ENCODE results near the gene ASTL.
"Not testable (repeated sequence)": the region's sequence is repeated elsewhere in the genome, so short reads cannot be mapped to it uniquely, and the experiment has no call there.

ASTL gene

DNA sequence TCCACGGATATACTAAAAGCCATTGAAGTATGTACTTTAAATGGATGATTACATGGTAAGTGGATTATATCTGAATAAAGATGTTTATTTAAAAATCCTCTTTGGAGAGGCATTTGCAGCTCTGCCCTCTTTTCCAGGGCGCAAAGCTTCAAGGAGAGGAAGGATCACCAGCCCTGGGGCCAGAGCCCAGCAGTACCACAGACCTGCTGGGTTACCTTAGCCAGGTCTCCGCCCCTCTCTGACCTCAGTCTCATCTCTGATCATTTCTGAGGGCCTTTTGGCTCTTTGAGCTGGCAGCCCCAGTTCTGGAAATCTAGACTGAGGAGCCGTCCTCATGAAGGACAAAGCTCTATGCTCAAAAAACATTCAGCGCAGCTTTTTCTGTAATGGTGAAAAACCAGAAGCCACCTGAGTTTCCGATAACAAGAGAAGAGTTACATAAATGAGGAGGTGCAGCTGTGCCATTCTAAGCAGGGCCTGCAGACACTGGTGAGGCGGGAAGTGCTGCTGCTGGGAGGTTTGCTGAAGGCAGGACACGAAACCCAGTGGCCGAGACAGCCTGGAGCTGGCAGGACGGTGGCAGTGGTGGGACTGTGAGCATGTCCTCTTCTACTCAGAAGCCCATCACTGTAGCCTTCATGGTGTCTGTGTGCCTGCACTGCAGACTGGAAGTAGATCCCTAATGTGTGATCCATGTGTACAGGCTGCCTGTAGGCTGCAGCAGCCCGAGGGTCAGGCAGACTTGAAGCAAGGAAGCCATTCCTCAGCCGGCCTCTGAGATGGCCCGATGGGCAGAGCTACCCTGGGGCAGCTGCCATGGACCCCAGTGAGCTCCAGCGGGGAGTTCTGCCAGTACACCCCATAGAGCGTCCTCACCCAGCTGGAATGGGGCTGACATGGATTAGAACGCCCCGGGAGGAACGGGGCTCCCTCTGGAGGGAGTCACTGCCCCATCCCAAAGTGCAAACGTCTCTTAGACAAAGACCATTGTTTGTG, 49.7 kb downstream of the ASTL start:
- CTCF ChIA-PET = interaction anchor here (0.6 to 1.0 kb wide), 2 partner anchors 29 to 273 kb away, joined by 3 read pairs; no protein-coding TSS in a partner anchor
- POLR2A ChIA-PET (ENCODE audit: low non-redundant PET) = no interaction called here
- TF ChIP-seq, protein P1, sequence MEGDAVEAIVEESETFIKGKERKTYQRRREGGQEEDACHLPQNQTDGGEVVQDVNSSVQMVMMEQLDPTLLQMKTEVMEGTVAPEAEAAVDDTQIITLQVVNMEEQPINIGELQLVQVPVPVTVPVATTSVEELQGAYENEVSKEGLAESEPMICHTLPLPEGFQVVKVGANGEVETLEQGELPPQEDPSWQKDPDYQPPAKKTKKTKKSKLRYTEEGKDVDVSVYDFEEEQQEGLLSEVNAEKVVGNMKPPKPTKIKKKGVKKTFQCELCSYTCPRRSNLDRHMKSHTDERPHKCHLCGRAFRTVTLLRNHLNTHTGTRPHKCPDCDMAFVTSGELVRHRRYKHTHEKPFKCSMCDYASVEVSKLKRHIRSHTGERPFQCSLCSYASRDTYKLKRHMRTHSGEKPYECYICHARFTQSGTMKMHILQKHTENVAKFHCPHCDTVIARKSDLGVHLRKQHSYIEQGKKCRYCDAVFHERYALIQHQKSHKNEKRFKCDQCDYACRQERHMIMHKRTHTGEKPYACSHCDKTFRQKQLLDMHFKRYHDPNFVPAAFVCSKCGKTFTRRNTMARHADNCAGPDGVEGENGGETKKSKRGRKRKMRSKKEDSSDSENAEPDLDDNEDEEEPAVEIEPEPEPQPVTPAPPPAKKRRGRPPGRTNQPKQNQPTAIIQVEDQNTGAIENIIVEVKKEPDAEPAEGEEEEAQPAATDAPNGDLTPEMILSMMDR (conservative IDR thresholded peaks at IDR 0.05; ENCODE audit: low read depth) = no peak

DNA sequence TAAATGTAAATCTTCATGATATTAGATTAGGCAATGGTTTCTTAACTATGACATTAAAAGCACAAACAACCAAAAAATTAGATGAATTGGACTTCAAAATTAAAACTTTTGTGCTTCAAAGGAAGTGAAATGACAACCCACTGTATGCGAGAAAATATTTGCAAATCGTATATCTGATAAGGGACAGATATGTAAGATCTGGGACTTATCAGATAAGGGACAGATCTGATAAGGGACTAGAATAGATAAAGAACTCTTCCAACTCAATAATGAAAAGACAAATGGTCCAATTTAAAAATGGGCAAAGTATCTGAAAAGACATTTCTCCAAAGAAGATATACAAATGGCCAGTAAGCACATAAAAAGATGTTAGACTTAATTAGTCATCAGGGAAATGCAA, 51.2 kb downstream of the ASTL start:
- CTCF ChIA-PET = interaction anchor here (0.6 kb wide), 1 partner anchor 15 kb away, joined by 3 read pairs; no protein-coding TSS in a partner anchor
- H3K27ac ChIP-seq = no peak overlapping the region
- TF ChIP-seq, protein P1 (conservative IDR thresholded peaks at IDR 0.05; ENCODE audit: low read depth) = no peak
- DNase-seq (ENCODE audit: low spot score) = no peak
- POLR2A ChIA-PET (ENCODE audit: low non-redundant PET) = no interaction called here

More for the DNA sequence above, 49.7 kb downstream of the ASTL start:
- no peak for DNase-seq (ENCODE audit: low spot score)
- H3K27ac ChIP-seq = no peak overlapping the region

DNA sequence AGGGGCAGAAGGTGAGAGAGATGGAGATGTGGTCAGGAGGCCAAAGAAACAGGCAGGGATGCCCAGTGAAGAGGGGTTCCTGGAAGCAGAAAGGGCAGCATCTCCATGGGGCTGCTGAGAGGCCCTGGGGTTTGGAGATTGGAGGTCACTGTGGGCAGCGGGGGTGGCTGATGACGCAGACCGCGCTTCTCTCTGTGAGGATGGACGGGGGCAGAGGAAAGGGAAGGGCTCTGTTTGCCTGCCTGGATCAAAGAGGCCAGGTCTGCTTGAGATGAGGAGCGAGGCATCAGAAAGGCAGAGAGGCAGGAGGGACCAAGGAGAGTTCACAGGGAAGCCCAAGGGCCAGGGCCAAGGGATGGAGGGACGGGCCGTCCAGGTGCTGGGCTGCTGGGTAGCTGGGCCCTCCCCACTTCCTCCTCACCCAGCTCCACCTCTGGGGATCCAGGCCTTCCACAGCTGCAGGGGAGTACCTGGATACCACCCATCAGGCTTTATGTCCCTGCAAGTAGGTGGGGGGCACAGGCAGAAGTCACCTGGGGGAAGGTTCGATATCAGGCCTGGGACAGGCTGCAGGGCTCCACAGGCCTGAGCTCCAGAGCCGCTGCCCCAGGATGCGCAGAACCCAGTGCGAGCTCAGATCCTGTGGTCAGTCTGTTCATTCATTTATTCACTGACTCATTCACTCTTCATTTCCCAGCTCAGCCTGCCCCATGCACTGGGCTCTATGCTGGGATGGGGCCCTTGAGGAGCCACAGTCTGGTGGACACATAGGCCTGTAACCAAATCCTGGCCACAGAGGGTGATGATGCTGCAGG, 52.6 kb downstream of the ASTL start:
- CTCF ChIA-PET = no interaction called here
- TF ChIP-seq, protein P1 (conservative IDR thresholded peaks at IDR 0.05; ENCODE audit: low read depth) = no peak
- POLR2A ChIA-PET (ENCODE audit: low non-redundant PET) = no interaction called here
- H3K27ac ChIP-seq = no peak overlapping the region
- no peak for DNase-seq (ENCODE audit: low spot score)

DNA sequence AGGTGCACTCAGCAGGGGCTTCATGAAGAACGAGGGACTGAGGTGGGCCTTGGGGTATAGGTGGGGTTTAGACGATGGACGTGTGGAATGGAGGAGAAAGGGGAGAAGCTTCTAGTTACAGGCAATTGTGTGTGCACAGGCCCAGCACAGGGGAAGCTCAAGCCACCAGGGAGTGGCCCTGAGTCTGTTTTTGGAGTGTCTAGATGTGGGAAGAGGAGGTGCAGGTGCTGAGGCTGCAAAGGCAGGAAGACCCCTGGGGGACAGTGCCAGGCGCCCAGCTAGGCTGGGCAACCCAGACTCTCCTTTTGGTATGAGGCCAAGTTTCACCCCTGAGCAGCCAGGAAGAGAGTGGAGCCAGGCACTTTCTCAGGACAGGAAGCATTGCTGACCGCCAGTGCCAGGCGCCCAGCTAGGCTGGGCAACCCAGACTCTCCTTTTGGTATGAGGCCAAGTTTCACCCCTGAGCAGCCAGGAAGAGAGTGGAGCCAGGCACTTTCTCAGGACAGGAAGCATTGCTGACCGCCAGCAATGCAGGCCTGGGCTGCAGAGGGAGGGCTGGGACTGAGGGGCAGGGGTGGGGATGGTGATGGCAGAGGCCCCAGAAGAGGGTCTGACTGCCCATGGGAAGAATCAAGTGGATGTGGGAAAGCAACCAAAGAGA, 53.3 kb downstream of the ASTL start:
- DNase-seq (ENCODE audit: low spot score); POLR2A ChIA-PET (ENCODE audit: low non-redundant PET); H3K27ac ChIP-seq: not testable (repeated sequence)

DNA sequence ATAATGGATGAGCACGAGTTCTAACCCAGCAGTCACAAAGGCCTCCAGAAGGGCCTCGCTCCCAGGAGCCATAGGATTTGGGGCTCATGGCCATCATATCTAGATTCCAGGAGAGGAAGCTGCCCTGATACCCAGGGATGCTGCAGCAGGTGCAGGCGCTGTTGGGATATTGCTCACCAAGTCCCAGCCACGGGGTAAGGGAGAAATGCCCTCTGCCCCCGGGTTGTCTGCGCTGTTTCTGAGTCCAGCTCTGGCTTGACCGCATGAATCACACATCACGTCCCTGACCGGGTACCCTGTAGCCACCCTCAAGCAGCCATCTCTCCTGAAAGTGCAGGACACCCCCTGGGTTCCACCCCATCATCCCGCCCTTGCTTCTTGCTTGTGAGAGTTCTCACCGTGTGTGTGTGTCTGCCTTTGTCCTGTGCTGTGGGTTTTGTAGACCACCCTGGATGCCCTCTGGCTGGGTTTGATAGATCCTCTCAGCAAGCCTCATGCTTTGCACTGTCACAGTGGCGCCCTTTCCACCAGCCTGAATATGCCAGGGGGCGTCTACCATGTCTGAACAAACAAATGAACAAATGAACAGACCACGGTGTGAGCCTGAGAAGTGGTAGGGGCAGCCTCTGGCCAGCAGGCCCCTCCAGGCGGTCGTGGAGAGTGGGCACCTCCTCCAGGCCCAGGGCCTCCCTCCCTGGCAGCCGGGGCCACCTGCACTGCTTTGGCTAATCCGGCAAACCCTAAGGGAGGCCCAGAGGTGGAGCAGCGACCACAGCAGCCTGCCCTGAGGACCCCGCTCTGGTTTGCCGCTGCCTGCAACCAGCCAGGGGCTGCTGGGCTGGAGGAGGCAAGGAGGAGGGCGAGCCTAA, 54.1 kb downstream of the ASTL start:
- TF ChIP-seq, protein P1 (conservative IDR thresholded peaks at IDR 0.05; ENCODE audit: low read depth) = no peak
- ChIA-PET POLR2A (ENCODE audit: low non-redundant PET) (no interaction called here), CTCF (no interaction called here)
- no peak for DNase-seq (ENCODE audit: low spot score)
- H3K27ac ChIP-seq = no peak overlapping the region

More for the DNA sequence above, 53.3 kb downstream of the ASTL start:
- CTCF ChIA-PET = not testable (repeated sequence)
